PC-3 (cell line): Measurements from ENCODE around the gene RPRD1A.

Experiments
- CTCF ChIP-seq: fragments of 300-600 bp; sonication (generic); conservative IDR thresholded peaks from 2 replicates; pipeline ENCODE4 v1.5.1; 2017; ENCODE audit warnings: antibody characterized with exemption, low read depth, mild to moderate bottlenecking, low read length
- EZH2phosphoT487 ChIP-seq: fragments of 300-600 bp; sonication (generic); IDR thresholded peaks from 2 replicates; pipeline ENCODE4 v1.6.1; 2018; ENCODE audit warnings: mild to moderate bottlenecking, antibody characterized with exemption, low read length, borderline replicate concordance

- TF ChIP-seq CTCF, result no peak
- no peak for TF ChIP-seq EZH2phosphoT487
These were observed 8.7 kb downstream of the RPRD1A start for GRCh38 chr18:36058674-36059073.
